Stimulated activated CD8-positive, alpha-beta memory T cell treated with anti-CD3 and anti-CD28 coated beads, Interleukin-4, amount 100 ng/mL, for 24 hours (primary cell): ENCODE measurements around the gene SLC49A3.
"Not testable (repeated sequence)": the region's sequence is repeated elsewhere in the genome, so short reads cannot be mapped to it uniquely, and the experiment has no call there.

Experiments used
- DNase-seq: peaks from one replicate; pipeline ENCODE4 v3.0.0-alpha.2; 2020; ENCODE audit warnings: low read depth

Gene SLC49A3

GRCh38 chr4:702618-703048 is 13.7 kb upstream of the SLC49A3 start:
- DNase-seq, result no peak

- DNase-seq, result no peak
Measured at GRCh38 chr4:700587-701264, 11.8 kb upstream of the SLC49A3 start.

GRCh38 chr4:699816-700580 is 11.0 kb upstream of the SLC49A3 start:
- no peak for DNase-seq

GRCh38 chr4:694341-694940 is 5.5 kb upstream of the SLC49A3 start:
- not testable (repeated sequence) for DNase-seq

- DNase-seq, result no peak
Measured at GRCh38 chr4:692771-693554, 4.0 kb upstream of the SLC49A3 start.

GRCh38 chr4:689723-690122 is 772 bp upstream of the SLC49A3 start:
- DNase-seq, result no peak

GRCh38 chr4:687971-688853 is 739 bp downstream of the SLC49A3 start:
- no peak for DNase-seq

- no peak for DNase-seq
Measured at GRCh38 chr4:687048-687970, 1.6 kb downstream of the SLC49A3 start.

- DNase-seq, result no peak
Measured at GRCh38 chr4:686413-687040, 2.4 kb downstream of the SLC49A3 start.

GRCh38 chr4:685679-686412 is 3.1 kb downstream of the SLC49A3 start:
- DNase-seq, result no peak

- DNase-seq, result no peak
Measured at GRCh38 chr4:684623-685327, 4.2 kb downstream of the SLC49A3 start.

GRCh38 chr4:683982-684622 is 4.8 kb downstream of the SLC49A3 start:
- DNase-seq, result no peak

GRCh38 chr4:683247-683897 is 5.6 kb downstream of the SLC49A3 start:
- no peak for DNase-seq

GRCh38 chr4:682490-683172 is 6.3 kb downstream of the SLC49A3 start:
- no peak for DNase-seq

- no peak for DNase-seq
Measured at GRCh38 chr4:681736-682451, 7.1 kb downstream of the SLC49A3 start.
